ENCODE results near the gene KIF26B.
A peak's percentile ranks its signal among the peaks of the same experiment; 100 is the strongest.
"Not testable (repeated sequence)": the region's sequence is repeated elsewhere in the genome, so short reads cannot be mapped to it uniquely, and the experiment has no call there.

The KIF26B gene

DNA sequence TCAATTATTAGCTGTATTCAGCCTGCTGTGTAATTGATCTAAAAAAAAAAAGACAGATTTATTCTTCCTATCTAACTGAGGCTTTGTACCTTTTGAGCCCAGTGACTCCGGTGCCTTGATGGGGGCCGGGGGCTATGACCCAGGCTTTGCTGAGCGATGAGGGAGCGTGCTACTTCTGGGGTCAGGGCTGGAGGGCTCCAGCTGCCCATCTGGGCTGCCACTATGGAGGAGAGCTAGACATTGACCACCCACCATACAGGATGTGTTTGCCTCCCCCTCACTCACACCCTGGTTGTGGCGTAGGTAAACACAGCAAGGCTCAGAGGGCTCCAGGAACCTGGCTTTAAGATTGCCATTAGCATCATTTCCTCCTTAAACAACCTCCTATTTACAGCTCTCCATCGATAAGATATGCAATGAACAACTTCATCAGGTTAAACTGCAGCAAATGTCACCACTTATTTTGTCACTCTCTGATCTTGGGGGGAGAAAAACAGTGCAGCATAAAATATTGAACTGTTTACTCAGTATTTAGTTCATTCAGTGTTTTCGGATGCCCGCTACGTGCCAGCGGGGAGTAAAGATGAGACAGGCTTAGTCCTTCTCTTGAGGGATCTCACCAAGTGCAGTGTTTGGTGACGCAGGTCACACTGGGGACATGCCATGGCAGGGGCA is 231.6 kb downstream of the KIF26B start:
- H3K4me3 Mint-ChIP-seq: no peak overlapping the region
- no peaks in the 10 kb centered on the region for H3K4me1 Mint-ChIP-seq
- ATAC-seq (peak; percentile 37), DNase-seq (ENCODE audit: low spot score in 2 of 2) (no peak)
- no peaks in the 10 kb centered on the region for H3K9me3 Mint-ChIP-seq
- H3K27ac Mint-ChIP-seq: no peak overlapping the region
- no peaks in the 10 kb centered on the region for H3K36me3 Mint-ChIP-seq

DNA sequence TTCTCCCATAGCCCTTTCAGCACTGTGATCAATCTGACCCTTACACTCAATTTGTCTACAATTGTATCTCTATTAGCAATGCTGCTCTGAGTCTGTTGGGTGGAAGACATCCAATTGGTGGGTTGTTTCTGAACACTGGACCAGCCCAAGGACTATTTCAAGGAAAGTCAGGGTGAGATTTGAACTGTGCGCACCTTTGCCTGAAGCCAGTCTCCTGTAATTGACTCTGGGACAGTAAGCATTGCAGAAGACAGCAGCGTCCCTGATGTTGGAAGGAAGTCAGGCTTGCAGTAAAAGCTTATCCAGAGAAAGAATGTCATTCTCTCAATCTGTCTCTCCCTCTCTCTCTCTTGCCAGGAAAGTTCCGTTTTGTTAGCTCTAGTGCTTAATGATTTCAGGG is 233.9 kb downstream of the KIF26B start:
- H3K9me3 Mint-ChIP-seq: peaks cover 2% of the 10 kb centered on the region
- no peak for ATAC-seq
- no peak overlapping the region for H3K4me3 Mint-ChIP-seq
- no peaks in the 10 kb centered on the region for H3K4me1 Mint-ChIP-seq
- no peak overlapping the region for H3K27ac Mint-ChIP-seq
- DNase-seq (ENCODE audit: low spot score in 2 of 2): no peak
- no peaks in the 10 kb centered on the region for H3K36me3 Mint-ChIP-seq

DNA sequence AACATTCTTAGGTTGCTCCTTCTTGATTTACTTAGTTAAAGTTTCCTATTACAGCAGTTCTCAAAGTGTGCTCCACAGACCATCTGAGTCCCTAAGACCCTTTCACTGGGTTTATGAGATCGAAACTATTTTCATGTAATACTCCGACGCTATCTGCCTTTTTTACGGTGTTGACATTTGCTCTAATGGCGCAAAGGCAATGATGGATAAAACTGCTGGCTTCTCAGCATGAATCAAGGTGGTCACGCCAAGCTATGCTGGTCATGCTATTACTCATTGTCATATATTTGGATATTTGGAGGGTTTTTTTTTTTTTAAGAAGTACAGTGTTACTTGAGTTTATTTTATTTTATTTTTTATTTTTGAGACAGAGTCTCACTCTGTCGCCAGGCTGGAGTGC is 235.1 kb downstream of the KIF26B start:
- Mint-ChIP-seq H3K36me3 (no peaks in the 10 kb centered on the region), H3K9me3 (peaks cover 2% of the 10 kb centered on the region), H3K4me3 (no peak overlapping the region), H3K27ac (no peak overlapping the region), H3K4me1 (no peaks in the 10 kb centered on the region)
- DNase-seq (ENCODE audit: low spot score in 2 of 2) (no peak), ATAC-seq (no peak)

DNA sequence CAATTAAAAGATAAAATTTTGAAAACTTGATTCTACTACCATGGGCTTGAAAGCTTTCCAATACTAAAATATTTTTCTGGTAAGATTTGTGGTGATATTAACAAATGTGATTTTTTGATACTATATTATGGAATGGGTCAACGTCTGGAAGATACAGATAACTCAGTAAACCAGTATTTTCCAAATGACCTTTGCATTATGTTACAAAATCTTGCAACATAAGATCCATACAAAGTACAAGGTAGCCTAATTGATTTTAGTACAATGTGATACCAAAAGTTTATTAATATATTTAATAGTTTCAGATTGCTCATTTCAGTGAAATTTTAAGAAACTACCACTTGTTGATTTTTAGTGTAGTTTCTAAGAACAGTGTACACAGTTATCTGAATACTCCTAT is 236.2 kb downstream of the KIF26B start:
- Mint-ChIP-seq H3K4me3 (no peak overlapping the region), H3K4me1 (no peaks in the 10 kb centered on the region), H3K27ac (no peak overlapping the region), H3K9me3 (peaks cover 2% of the 10 kb centered on the region), H3K36me3 (no peaks in the 10 kb centered on the region)
- ATAC-seq (no peak), DNase-seq (ENCODE audit: low spot score in 2 of 2) (no peak)

DNA sequence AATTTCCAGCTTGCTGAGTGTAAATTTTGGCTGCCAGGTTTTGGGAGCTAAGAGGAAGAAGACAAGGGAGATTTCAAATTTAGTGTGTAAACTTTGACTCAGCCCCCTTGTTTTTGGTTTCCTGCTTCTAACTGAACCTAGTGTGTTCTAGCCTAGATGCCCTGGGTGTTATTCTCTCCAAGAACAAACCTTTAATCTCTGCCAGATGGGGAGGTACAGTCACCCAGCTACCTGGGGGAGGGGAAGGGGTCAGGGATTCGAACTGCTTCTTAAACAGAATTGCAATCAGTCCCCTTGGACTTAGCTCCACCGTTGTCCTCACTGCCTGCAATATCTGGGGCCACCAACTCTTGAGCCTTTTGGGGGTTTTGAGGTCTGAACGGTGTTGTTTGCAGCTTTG is 238.9 kb downstream of the KIF26B start:
- H3K9me3 Mint-ChIP-seq: peaks cover 2% of the 10 kb centered on the region
- H3K4me3 Mint-ChIP-seq: no peak overlapping the region
- H3K4me1 Mint-ChIP-seq: no peaks in the 10 kb centered on the region
- DNase-seq (ENCODE audit: low spot score in 2 of 2) (no peak), ATAC-seq (no peak)
- H3K36me3 Mint-ChIP-seq: no peaks in the 10 kb centered on the region
- H3K27ac Mint-ChIP-seq: no peak overlapping the region

DNA sequence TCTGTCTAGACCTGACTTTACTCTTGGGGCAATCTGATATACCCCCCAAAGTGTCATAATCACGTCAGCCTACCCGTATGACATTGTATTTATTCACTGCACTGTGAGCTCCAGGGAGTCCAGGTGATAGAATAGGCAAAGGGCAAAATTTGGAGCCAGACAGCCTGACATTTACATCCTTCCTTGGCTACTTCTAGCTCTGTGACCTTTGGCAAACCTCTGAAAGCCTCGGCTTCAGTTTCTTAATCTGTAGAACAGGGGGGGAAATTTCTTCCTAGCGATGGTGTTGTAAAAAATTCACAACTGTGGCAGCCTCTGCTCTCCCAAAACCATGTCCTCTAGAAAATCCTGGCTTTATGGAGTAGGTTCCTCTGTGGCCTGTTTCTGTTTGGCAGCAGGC is 240.9 kb downstream of the KIF26B start:
- ATAC-seq (no peak), DNase-seq (ENCODE audit: low spot score in 2 of 2) (no peak)
- Mint-ChIP-seq H3K4me1 (no peaks in the 10 kb centered on the region), H3K36me3 (no peaks in the 10 kb centered on the region), H3K9me3 (peaks cover 2% of the 10 kb centered on the region), H3K4me3 (no peak overlapping the region), H3K27ac (no peak overlapping the region)

DNA sequence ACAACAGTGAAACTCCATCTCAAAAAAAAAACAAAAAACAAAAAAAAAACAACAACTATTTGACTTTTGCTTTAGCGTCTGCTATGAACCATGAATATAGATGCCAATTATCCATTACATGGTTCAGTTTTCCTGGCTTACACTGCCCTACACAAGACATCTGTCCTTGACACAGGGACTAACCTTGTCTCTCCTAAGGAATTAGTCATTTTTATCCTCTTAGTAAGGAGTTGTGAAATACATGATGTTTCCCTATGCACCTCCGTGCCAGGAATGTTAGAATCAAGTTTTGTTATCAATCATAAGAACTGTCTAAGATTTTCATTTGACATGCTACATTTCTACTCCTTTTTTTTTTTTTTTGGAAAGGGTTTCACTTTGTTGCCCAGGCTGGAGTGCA is 241.8 kb downstream of the KIF26B start:
- Mint-ChIP-seq H3K9me3 (peaks cover 2% of the 10 kb centered on the region), H3K4me3 (no peak overlapping the region), H3K4me1 (no peaks in the 10 kb centered on the region), H3K36me3 (no peaks in the 10 kb centered on the region), H3K27ac (no peak overlapping the region)
- ATAC-seq (no peak), DNase-seq (ENCODE audit: low spot score in 2 of 2) (no peak)

DNA sequence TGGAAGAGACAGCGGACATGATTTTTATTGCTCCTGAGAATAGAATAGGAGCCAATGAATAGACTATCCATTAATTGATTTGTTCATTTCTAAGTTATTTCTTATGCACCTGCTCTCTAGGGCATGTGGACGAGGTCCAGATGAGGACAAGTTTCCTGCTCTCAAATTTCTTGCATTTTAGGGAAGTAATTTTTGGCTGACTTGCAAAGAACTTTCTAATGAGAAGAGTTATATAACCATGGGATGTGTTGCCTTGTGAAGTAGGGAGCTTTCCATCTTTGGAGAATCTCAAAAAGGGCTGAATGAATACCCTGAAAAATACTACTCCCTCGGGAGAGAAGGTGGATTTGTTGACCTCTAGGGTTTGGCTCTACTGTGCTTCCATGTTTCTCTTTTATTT is 243.0 kb downstream of the KIF26B start:
- H3K9me3 Mint-ChIP-seq: peaks cover 2% of the 10 kb centered on the region
- ATAC-seq: no peak
- no peak overlapping the region for H3K27ac Mint-ChIP-seq
- no peak overlapping the region for H3K4me3 Mint-ChIP-seq
- no peak for DNase-seq (ENCODE audit: low spot score in 2 of 2)
- H3K4me1 Mint-ChIP-seq: no peaks in the 10 kb centered on the region
- no peaks in the 10 kb centered on the region for H3K36me3 Mint-ChIP-seq

DNA sequence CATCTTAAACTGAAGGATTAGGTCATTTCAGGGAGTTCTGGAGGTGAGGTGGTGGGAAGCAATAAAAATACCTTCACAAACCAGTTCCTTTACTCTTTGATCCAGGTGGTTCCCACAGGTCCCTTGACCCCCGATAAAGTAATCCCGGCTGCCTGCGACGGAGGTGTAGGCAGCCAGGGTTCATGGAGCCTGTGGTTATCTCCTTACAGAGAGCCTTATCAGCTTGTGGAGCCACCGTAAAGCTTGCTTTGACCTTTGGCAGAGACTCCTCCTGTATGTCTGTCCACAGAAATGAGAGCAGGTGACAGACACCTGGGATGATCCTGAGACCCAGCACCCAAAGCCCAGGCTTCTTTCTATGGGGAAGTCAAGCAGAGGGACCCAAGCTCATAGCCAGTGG is 243.4 kb downstream of the KIF26B start:
- H3K4me3 Mint-ChIP-seq: no peak overlapping the region
- H3K4me1 Mint-ChIP-seq: no peaks in the 10 kb centered on the region
- H3K9me3 Mint-ChIP-seq: peaks cover 2% of the 10 kb centered on the region
- no peak for DNase-seq (ENCODE audit: low spot score in 2 of 2)
- H3K27ac Mint-ChIP-seq: no peak overlapping the region
- no peaks in the 10 kb centered on the region for H3K36me3 Mint-ChIP-seq
- ATAC-seq: no peak

DNA sequence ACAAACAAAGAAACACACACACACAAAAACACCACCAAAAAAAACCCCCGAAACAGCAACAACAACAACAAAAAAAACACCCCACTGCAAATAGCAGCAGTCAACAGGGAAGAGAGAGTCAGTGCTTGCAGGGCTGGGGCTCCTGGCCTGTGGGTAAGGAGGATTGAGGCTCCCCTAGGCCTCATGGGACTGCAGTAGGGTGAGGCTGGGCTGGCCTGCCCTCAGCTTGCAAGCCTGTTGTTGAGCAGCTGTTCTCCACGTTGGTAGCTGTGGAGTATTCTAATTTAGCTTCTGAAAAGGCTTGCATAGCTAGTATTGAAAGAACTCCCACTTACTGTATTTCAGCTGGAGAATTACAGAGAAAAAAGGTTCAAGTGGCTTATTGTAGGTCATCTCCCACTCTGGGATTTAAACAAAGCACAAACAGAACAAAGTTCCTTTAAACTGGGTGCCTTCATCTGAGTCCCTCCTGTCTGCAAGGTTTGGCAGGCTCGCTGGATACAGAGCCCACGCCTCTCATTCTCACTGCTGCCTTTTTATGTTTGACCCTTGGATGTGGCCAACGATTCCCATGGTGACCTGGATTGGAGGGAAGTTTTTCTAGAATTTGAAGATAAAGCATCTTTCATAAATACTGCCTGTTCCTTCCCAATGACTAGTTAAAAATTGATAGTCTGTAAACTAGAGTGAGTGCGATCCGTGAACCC is 247.2 kb downstream of the KIF26B start:
- H3K36me3 Mint-ChIP-seq: no peaks in the 10 kb centered on the region
- no peak overlapping the region for H3K27ac Mint-ChIP-seq
- no peaks in the 10 kb centered on the region for H3K4me1 Mint-ChIP-seq
- no peaks in the 10 kb centered on the region for H3K9me3 Mint-ChIP-seq
- H3K4me3 Mint-ChIP-seq: no peak overlapping the region
- ATAC-seq (no peak), DNase-seq (ENCODE audit: low spot score in 2 of 2) (no peak)

DNA sequence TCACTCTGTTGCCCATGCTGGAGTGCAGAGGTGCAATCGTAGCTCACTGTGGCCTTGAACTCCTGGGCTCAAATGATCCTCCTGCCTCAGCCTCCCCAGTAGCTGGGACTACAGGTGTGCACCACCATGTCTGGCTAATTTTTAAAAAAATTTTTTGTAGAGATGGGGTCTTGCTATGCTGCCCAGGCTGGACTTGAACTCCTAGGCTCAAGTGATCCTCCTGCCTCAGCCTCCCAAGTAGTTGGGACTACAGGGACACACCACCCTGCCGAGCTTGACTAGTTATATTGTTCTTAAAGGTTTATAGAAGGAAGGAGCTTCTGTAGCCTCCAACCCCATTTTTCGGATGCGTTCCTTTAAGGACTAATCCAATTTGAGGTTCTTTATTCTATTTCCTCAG is 248.2 kb downstream of the KIF26B start:
- H3K36me3 Mint-ChIP-seq; H3K4me3 Mint-ChIP-seq; ATAC-seq; H3K4me1 Mint-ChIP-seq; DNase-seq (ENCODE audit: low spot score in 2 of 2); H3K27ac Mint-ChIP-seq; H3K9me3 Mint-ChIP-seq: not testable (repeated sequence)

DNA sequence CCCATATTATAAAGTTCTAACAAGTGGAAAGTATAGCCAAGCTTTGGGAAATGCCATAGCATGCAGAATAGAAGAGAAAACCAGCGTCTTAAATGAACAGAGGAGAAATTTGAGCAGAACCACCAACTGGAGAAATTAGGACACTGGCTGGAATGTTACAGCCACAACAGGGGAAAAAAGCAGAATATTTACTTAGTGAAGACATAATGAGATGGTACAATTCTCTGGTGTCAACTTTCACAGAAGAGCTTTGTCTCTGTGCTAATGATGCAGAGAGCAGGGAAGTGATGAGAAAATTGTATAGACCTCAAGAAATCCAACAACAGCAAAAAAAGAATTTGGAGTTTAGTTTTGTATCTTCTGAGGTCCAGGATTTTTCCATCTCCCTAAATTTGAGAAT is 249.7 kb downstream of the KIF26B start:
- Mint-ChIP-seq H3K36me3 (no peaks in the 10 kb centered on the region), H3K9me3 (no peaks in the 10 kb centered on the region), H3K4me3 (no peak overlapping the region), H3K27ac (no peak overlapping the region), H3K4me1 (no peaks in the 10 kb centered on the region)
- DNase-seq (ENCODE audit: low spot score in 2 of 2): no peak
- ATAC-seq: no peak

DNA sequence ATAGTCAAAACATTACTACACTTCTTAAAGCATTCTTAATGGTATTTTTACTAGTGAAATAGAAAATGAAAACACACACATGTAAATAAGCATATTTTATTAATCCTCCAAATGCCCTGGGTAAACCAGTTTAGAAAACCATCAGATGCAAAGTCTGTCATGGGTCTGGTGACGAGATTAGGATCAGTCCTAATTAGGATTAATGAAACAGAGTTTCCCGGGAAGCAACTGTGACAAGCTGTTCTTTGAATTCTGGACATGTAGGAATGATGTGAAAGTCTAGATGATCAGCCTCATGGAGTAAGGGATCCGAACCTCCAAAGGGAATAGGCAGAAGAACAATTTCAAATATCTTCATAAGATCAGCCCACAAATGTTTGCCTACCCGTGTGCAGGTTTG is 250.2 kb downstream of the KIF26B start:
- ATAC-seq (no peak), DNase-seq (ENCODE audit: low spot score in 2 of 2) (no peak)
- Mint-ChIP-seq H3K4me1 (no peaks in the 10 kb centered on the region), H3K4me3 (no peak overlapping the region), H3K27ac (no peak overlapping the region), H3K36me3 (no peaks in the 10 kb centered on the region), H3K9me3 (no peaks in the 10 kb centered on the region)

DNA sequence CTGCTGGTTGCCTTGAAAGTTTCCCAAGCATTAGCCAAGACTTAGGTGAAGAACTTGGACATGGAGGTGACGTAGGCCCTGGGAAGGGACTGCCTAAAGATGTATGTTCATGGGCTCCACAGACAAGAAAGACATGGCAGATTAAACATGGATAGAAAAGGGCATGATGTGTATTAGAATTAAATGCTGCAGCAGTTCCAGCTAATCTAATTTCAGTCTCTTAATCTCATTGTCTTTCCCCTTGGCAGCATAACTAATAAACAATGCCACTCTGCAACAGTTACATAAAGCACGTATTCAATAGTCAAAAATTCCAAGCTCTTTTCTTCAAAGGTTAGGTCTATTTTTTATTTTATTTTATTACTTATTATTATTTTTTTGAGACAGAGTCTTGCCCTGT is 251.6 kb downstream of the KIF26B start:
- Mint-ChIP-seq H3K4me1 (no peaks in the 10 kb centered on the region), H3K9me3 (no peaks in the 10 kb centered on the region), H3K4me3 (no peak overlapping the region), H3K27ac (no peak overlapping the region), H3K36me3 (no peaks in the 10 kb centered on the region)
- ATAC-seq (no peak), DNase-seq (ENCODE audit: low spot score in 2 of 2) (no peak)

DNA sequence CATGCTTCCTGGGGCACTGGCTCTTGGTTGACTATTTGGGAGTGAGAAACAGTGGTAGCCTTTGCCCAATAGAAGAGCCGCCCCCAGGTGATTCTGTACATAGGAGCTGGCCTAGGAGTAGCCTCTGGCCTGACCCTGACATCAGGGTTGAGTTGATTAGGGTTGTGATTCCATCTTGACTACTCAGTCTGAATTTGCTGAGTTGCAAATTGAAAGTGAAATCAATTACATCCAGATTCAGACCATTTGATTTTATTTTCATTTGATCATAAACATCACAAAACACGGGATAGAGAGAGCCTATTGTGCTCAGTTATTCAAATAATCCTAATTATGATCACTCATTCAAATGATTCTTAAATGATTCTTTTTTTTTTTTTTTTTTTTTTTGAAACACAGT is 253.2 kb downstream of the KIF26B start:
- DNase-seq (ENCODE audit: low spot score in 2 of 2) (no peak), ATAC-seq (no peak)
- Mint-ChIP-seq H3K4me1 (no peaks in the 10 kb centered on the region), H3K4me3 (no peak overlapping the region), H3K9me3 (no peaks in the 10 kb centered on the region), H3K27ac (no peak overlapping the region), H3K36me3 (no peaks in the 10 kb centered on the region)

DNA sequence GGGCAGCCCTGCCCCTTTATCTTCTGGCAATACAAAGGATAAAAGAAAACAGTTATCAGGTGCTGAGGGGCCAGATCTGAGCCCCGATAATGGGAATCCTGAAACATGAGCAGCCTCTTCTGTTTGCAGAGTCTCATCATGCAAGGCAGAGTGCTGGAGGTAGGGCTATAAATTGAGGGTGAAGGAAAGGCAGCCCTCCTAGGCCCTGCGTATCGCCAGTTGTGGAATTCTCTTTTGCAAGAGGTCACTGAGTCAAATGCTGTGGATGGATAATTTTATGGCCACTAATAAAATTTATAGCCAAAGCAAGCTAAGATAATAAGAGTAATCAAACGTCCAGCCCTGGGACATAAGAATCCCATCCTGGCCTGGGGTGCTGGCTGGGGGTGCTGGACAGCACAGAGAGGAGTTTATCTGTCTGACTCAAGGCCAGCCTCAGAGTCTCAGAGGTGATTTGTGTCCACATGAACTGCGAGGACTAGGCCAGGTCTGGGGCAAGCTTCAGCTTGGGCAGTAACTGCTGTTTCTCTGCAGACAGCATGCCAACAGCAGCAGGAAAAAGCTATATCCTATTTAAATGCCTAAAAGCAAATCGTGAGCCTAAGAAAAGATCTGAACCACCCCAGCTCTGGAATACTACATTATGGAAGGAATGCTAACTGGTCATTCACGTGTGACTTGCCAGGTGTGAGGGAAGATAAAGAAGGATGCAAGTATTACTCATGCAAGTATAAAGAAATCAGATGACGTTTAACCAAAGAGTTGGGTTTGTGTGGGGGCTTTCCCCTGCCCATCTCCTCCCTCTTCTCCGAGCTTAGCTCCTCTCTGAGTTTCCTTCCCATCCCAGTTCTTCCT is 254.8 kb downstream of the KIF26B start:
- H3K9me3 Mint-ChIP-seq: no peaks in the 10 kb centered on the region
- H3K4me3 Mint-ChIP-seq: no peak overlapping the region
- ATAC-seq: peak; percentile 36
- no peaks in the 10 kb centered on the region for H3K36me3 Mint-ChIP-seq
- H3K4me1 Mint-ChIP-seq: no peaks in the 10 kb centered on the region
- DNase-seq (ENCODE audit: low spot score in 2 of 2): no peak
- no peak overlapping the region for H3K27ac Mint-ChIP-seq
